Vagina (tissue), 2 donors: ENCODE measurements around the gene FLYWCH1.

Source experiments
- POLR2A ChIP-seq, 2 donors: fragments of 450-650 bp; IDR thresholded peaks; one replicate each; pipeline ENCODE4 v1.6.1; 2017; ENCODE audit warnings: antibody characterized with exemption in 2 of 2, mild to moderate bottlenecking in 2 of 2, moderate library complexity in 2 of 2
- TF ChIP-seq, protein P1 (sequence below), 3 experiments: fragments of 450-650 bp in 2 of 3; fragments of 200-600 bp in 1 of 3; sonication (generic) in 1 of 3; IDR thresholded peaks; one replicate each; pipeline ENCODE4 v1.5.1; 2017 to 2019; ENCODE audit warnings: antibody characterized with exemption in 3 of 3, mild to moderate bottlenecking in 2 of 3, moderate library complexity in 2 of 3

DNA sequence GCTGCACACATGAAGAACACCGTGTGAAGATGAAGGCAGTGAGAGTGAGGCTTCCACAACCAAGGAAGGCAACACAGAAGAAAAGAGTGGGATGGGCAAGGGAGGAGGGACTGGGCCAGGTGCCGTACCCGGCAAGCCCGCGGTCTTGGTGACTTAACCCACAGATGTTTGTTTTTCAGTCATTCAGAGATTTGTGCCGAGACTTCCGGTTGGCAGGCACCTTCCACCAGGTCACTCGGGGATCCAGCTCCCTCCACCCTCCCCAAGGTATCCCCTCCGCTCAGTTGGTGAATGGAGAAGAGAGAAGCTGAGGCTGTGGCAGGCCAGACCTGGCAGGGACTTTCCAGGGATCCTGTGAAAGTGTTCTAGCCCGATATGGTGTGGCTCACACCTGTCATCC lies 47.5 kb downstream of the FLYWCH1 start:
- TF ChIP-seq, protein P1, sequence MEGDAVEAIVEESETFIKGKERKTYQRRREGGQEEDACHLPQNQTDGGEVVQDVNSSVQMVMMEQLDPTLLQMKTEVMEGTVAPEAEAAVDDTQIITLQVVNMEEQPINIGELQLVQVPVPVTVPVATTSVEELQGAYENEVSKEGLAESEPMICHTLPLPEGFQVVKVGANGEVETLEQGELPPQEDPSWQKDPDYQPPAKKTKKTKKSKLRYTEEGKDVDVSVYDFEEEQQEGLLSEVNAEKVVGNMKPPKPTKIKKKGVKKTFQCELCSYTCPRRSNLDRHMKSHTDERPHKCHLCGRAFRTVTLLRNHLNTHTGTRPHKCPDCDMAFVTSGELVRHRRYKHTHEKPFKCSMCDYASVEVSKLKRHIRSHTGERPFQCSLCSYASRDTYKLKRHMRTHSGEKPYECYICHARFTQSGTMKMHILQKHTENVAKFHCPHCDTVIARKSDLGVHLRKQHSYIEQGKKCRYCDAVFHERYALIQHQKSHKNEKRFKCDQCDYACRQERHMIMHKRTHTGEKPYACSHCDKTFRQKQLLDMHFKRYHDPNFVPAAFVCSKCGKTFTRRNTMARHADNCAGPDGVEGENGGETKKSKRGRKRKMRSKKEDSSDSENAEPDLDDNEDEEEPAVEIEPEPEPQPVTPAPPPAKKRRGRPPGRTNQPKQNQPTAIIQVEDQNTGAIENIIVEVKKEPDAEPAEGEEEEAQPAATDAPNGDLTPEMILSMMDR (IDR thresholded peaks at IDR 0.05): no peak
- no peak for TF ChIP-seq POLR2A (IDR thresholded peaks at IDR 0.05)
